ENCODE measurements around the gene CDR2. TPM values are rescaled to one million over a fixed set of nuclear protein-coding genes. Genes with fewer than 3 reads are reported as not detected.

Gene CDR2
- total RNA-seq, 2 donors from 2014 or later: 17.6 to 24.3 TPM

GRCh38 chr16:22417019-22417418 is 42.6 kb upstream of the CDR2 start:
- no peaks in the 10 kb centered on the region for H3K9me3 ChIP-seq (ENCODE audit: control insufficient read depth, low read length)
- H3K4me3 Mint-ChIP-seq: no peak overlapping the region
- no peaks in the 10 kb centered on the region for H3K27me3 Mint-ChIP-seq (ENCODE audit: insufficient read depth)
- TF ChIP-seq CTCF (conservative IDR thresholded peaks at IDR 0.05): no peak
- no peak overlapping the region for H3K27ac ChIP-seq (ENCODE audit: low read depth, low read length)
- H3K4me3 ChIP-seq (ENCODE audit: low read length): no peak overlapping the region
- no peak overlapping the region for H3K9ac ChIP-seq (ENCODE audit: extremely low read depth, low read length, poor library complexity, severe bottlenecking)
- DNase-seq: no peak
- no peak overlapping the region for H3K27ac Mint-ChIP-seq
- no peaks in the 10 kb centered on the region for H3K27me3 ChIP-seq (ENCODE audit: control insufficient read depth, insufficient read depth, low read length, poor library complexity, severe bottlenecking)
- H3K9me3 Mint-ChIP-seq: no peaks in the 10 kb centered on the region
- WGBS, 2 experiments (ENCODE audit: insufficient coverage in 1 of 2, insufficient read length in 1 of 2): 89 to 90% methylated on average over 4 of the region's 4 CpGs
- no peaks in the 10 kb centered on the region for H3K4me1 ChIP-seq (ENCODE audit: control insufficient read depth, insufficient read depth, low read length)
- peaks cover 8% of the 10 kb centered on the region for H3K36me3 ChIP-seq (ENCODE audit: control insufficient read depth, insufficient read depth, low read length)
- no peaks in the 10 kb centered on the region for H3K4me1 Mint-ChIP-seq
- H3K36me3 Mint-ChIP-seq (ENCODE audit: low read depth): peaks cover 34% of the 10 kb centered on the region

DNA sequence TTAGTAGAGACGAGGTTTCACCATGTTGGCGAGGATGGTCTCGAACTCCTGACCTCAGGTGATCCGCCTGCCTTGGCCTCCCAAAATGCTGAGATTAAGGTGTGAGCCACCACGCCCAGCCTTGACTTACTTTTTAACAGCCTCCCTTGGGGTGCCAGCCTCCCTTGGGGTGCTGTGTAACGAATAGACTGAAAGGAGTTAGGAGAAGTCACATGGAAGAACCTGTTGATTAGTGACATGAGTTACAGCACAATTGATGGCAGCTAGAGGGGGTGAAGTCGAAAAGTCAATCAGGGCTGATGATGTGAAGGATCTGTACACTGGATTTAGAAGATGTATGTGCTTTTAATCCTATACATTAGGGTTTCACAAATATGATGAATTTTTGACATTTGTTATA is 39.4 kb upstream of the CDR2 start:
- H3K27ac Mint-ChIP-seq: no peak overlapping the region
- no peaks in the 10 kb centered on the region for H3K4me1 ChIP-seq (ENCODE audit: control insufficient read depth, insufficient read depth, low read length)
- TF ChIP-seq CTCF (conservative IDR thresholded peaks at IDR 0.05): no peak
- no peak overlapping the region for H3K4me3 ChIP-seq (ENCODE audit: low read length)
- H3K36me3 Mint-ChIP-seq (ENCODE audit: low read depth): peaks cover 5% of the 10 kb centered on the region
- 89 to 93% methylated on average over 7 of the region's 7 CpGs for WGBS, 2 experiments (ENCODE audit: insufficient coverage in 1 of 2, insufficient read length in 1 of 2)
- H3K27me3 Mint-ChIP-seq (ENCODE audit: insufficient read depth): no peaks in the 10 kb centered on the region
- no peak for DNase-seq
- H3K27ac ChIP-seq (ENCODE audit: low read depth, low read length): no peak overlapping the region
- H3K27me3 ChIP-seq (ENCODE audit: control insufficient read depth, insufficient read depth, low read length, poor library complexity, severe bottlenecking): no peaks in the 10 kb centered on the region
- H3K4me3 Mint-ChIP-seq: no peak overlapping the region
- peaks cover 3% of the 10 kb centered on the region for H3K36me3 ChIP-seq (ENCODE audit: control insufficient read depth, insufficient read depth, low read length)
- no peaks in the 10 kb centered on the region for H3K9me3 ChIP-seq (ENCODE audit: control insufficient read depth, low read length)
- H3K9me3 Mint-ChIP-seq: no peaks in the 10 kb centered on the region
- no peaks in the 10 kb centered on the region for H3K4me1 Mint-ChIP-seq
- H3K9ac ChIP-seq (ENCODE audit: extremely low read depth, low read length, poor library complexity, severe bottlenecking): no peak overlapping the region

- Mint-ChIP-seq H3K4me1 (no peaks in the 10 kb centered on the region), H3K4me3 (no peak overlapping the region), H3K27ac (no peak overlapping the region), H3K27me3 (ENCODE audit: insufficient read depth) (no peaks in the 10 kb centered on the region), H3K9me3 (no peaks in the 10 kb centered on the region), H3K36me3 (ENCODE audit: low read depth) (no peaks in the 10 kb centered on the region)
- 86 to 100% methylated on average over 1 of the region's 2 CpGs for WGBS, 2 experiments (ENCODE audit: insufficient coverage in 1 of 2, insufficient read length in 1 of 2)
- Histone ChIP-seq H3K9ac (ENCODE audit: extremely low read depth, low read length, poor library complexity, severe bottlenecking) (no peak overlapping the region), H3K27me3 (ENCODE audit: control insufficient read depth, insufficient read depth, low read length, poor library complexity, severe bottlenecking) (no peaks in the 10 kb centered on the region), H3K4me1 (ENCODE audit: control insufficient read depth, insufficient read depth, low read length) (no peaks in the 10 kb centered on the region), H3K27ac (ENCODE audit: low read depth, low read length) (no peak overlapping the region), H3K4me3 (ENCODE audit: low read length) (no peak overlapping the region), H3K9me3 (ENCODE audit: control insufficient read depth, low read length) (no peaks in the 10 kb centered on the region), H3K36me3 (ENCODE audit: control insufficient read depth, insufficient read depth, low read length) (no peaks in the 10 kb centered on the region)
- DNase-seq: no peak
- no peak for TF ChIP-seq CTCF (conservative IDR thresholded peaks at IDR 0.05)
Observed at GRCh38 chr16:22407486-22407885, 33.1 kb upstream of the CDR2 start.

Data from endodermal cell (in vitro differentiated cells).